ENCODE results near the gene ERC2. TPM values are rescaled to one million over a fixed set of nuclear protein-coding genes. Genes with fewer than 3 reads are reported as not detected.

ERC2 gene
- total RNA-seq, 1 donor from 2014 or later: 3.4 TPM

- no peak for DNase-seq
Observed at GRCh38 chr3:56187051-56187450, 281.2 kb downstream of the ERC2 start.

- no peak for DNase-seq
Observed at GRCh38 chr3:56185827-56186226, 282.4 kb downstream of the ERC2 start.

GRCh38 chr3:56183529-56183928, 284.7 kb downstream of the ERC2 start:
- DNase-seq: no peak

GRCh38 chr3:56180433-56180832, 287.8 kb downstream of the ERC2 start:
- no peak for DNase-seq

GRCh38 chr3:56173601-56174000, 294.7 kb downstream of the ERC2 start:
- no peak for DNase-seq

- no peak for DNase-seq
Observed at GRCh38 chr3:56164436-56164835, 303.8 kb downstream of the ERC2 start.

- no peak for DNase-seq
Observed at GRCh38 chr3:56157693-56158362, 310.4 kb downstream of the ERC2 start.

GRCh38 chr3:56154297-56154696, 314.0 kb downstream of the ERC2 start:
- DNase-seq: no peak

- no peak for DNase-seq
Observed at GRCh38 chr3:56147354-56147753, 320.9 kb downstream of the ERC2 start.

- no peak for DNase-seq
Observed at GRCh38 chr3:56145410-56145809, 322.9 kb downstream of the ERC2 start.

GRCh38 chr3:56144805-56145204, 323.5 kb downstream of the ERC2 start:
- peak; percentile 14 for DNase-seq

- no peak for DNase-seq
Observed at GRCh38 chr3:56137415-56137814, 330.9 kb downstream of the ERC2 start.

- no peak for DNase-seq
Observed at GRCh38 chr3:56136514-56136913, 331.8 kb downstream of the ERC2 start.

- no peak for DNase-seq
Observed at GRCh38 chr3:56135941-56136340, 332.3 kb downstream of the ERC2 start.

- no peak for DNase-seq
Observed at GRCh38 chr3:56133423-56133822, 334.8 kb downstream of the ERC2 start.

- DNase-seq: no peak
Observed at GRCh38 chr3:56132762-56133161, 335.5 kb downstream of the ERC2 start.

GRCh38 chr3:56131974-56132590, 336.2 kb downstream of the ERC2 start:
- no peak for DNase-seq

GRCh38 chr3:56130036-56130435, 338.2 kb downstream of the ERC2 start:
- no peak for DNase-seq

- no peak for DNase-seq
Observed at GRCh38 chr3:56126632-56127031, 341.6 kb downstream of the ERC2 start.

- peak; percentile 69 for DNase-seq
Observed at GRCh38 chr3:56125358-56126005, 342.8 kb downstream of the ERC2 start.

GRCh38 chr3:56124546-56124945, 343.7 kb downstream of the ERC2 start:
- DNase-seq: peak; percentile 29

GRCh38 chr3:56123487-56123886, 344.8 kb downstream of the ERC2 start:
- DNase-seq: no peak

- DNase-seq: no peak
Observed at GRCh38 chr3:56122911-56123310, 345.4 kb downstream of the ERC2 start.

- DNase-seq: no peak
Observed at GRCh38 chr3:56121716-56122115, 346.6 kb downstream of the ERC2 start.
